Right atrium auricular region (tissue), 2 donors: ENCODE results near the gene KRTAP10-5. TPM values are rescaled to one million over a fixed set of nuclear protein-coding genes. Genes with fewer than 3 reads are reported as not detected.

Experiments
- DNase-seq: peaks from one replicate; pipeline ENCODE4 v3.0.0-alpha.2; 2019; ENCODE audit warnings: low spot score
- H3K27ac ChIP-seq, 2 donors: fragments of 200-600 bp; sonication (generic); 1 replicate in 1 of 2; 2 replicates in 1 of 2; pipeline ENCODE4 v1.5.1; 2016 to 2019
- H3K27me3 ChIP-seq, 2 donors: fragments of 200-600 bp; sonication (generic); one replicate each; pipeline versions ENCODE4 v1.5.1 to v1.6.0; 2017 to 2019
- H3K36me3 ChIP-seq: fragments of 200-600 bp; sonication (generic); one replicate; pipeline ENCODE4 v1.5.1; 2016
- H3K4me1 ChIP-seq, 2 donors: fragments of 200-600 bp; sonication (generic); one replicate each; pipeline versions ENCODE4 v1.5.1 to v1.6.0; 2017 to 2019
- H3K4me3 ChIP-seq, 2 donors: fragments of 200-600 bp; sonication (generic); 1 replicate in 1 of 2; 2 replicates in 1 of 2; pipeline ENCODE4 v1.5.1; 2017 to 2019; ENCODE audit warnings: mild to moderate bottlenecking in 1 of 2, moderate library complexity in 1 of 2
- H3K9me3 ChIP-seq, 2 donors: fragments of 200-600 bp; sonication (generic); one replicate each; pipeline ENCODE4 v1.5.1; 2019
- total RNA-seq, 2 donors: library from RNA; depleted of rRNA; stranded (reverse); fragments of >200 nt; gene quantifications; one replicate each; pipeline ENCODE4 v1.1.0, GENCODE V29; 2016
- TF ChIP-seq, protein P1 (sequence below), 2 donors: fragments of 200-600 bp; sonication (generic); IDR thresholded peaks; one replicate each; pipeline ENCODE4 v1.5.1; 2019; ENCODE audit warnings: antibody characterized with exemption in 2 of 2

KRTAP10-5 gene
- total RNA-seq, 2 donors from 2014 or later = not detected

DNA sequence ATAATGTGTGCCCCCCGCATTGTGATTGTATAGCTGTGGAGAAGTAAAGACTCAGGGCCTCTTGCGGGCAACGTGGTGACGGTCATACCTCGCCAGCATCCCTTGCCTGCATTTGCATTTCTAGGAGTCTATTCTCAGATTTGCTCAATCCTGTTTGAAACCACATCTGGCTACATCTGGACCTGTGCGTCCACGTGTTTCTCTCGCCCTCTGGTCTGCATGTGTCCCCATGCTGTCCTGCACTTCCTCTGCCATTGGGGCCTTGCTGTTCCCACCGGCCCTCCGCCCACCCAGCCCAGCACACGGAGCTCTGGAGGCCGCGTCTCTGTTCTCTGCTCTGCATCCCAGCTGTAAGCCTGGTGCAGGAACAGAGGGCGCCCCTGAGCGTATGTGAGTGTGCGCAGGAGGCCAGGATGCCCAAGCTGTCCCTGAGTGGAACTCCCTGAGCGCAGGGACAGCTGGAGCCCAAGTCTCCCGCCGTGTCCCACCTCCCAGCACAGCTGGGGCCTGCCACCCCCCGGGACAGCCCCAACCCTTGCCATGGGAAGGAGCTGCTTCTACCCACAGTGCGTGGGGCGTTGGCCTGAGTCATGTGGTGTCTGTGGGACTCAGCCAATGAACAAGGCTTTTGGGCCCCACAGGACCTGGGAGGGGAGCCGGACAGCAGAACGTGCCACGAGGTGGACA lies 30.7 kb downstream of the KRTAP10-5 start:
- Histone ChIP-seq H3K4me1 (no peaks in the 10 kb centered on the region), H3K27ac (no peak overlapping the region), H3K9me3 (no peaks in the 10 kb centered on the region), H3K27me3 (no peaks in the 10 kb centered on the region), H3K36me3 (no peaks in the 10 kb centered on the region), H3K4me3 (no peak overlapping the region)
- DNase-seq = peak; percentile 53
- TF ChIP-seq, protein P1, sequence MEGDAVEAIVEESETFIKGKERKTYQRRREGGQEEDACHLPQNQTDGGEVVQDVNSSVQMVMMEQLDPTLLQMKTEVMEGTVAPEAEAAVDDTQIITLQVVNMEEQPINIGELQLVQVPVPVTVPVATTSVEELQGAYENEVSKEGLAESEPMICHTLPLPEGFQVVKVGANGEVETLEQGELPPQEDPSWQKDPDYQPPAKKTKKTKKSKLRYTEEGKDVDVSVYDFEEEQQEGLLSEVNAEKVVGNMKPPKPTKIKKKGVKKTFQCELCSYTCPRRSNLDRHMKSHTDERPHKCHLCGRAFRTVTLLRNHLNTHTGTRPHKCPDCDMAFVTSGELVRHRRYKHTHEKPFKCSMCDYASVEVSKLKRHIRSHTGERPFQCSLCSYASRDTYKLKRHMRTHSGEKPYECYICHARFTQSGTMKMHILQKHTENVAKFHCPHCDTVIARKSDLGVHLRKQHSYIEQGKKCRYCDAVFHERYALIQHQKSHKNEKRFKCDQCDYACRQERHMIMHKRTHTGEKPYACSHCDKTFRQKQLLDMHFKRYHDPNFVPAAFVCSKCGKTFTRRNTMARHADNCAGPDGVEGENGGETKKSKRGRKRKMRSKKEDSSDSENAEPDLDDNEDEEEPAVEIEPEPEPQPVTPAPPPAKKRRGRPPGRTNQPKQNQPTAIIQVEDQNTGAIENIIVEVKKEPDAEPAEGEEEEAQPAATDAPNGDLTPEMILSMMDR (IDR thresholded peaks at IDR 0.05) = no peak

DNA sequence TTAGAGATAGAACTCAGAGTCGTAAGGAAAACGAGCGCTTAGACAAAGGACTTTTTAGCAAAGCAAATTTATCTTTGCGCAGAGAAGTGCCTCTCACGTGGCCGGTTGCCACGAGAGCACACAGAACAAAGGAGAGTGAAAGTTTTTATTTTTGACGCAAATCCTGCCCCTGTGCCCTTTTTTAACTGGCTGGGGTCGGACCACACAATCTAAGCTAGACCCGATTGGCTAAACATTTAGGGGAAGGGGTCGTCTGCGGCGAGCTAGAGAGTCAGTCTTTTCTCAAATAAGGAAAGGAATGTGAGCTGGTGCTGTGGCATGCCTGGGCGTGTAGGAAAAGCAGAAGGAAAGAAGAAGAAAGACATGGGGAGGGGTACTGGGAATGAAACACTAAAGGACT lies 31.5 kb downstream of the KRTAP10-5 start:
- Histone ChIP-seq H3K4me3 (no peak overlapping the region), H3K27ac (no peak overlapping the region), H3K27me3 (no peaks in the 10 kb centered on the region), H3K9me3 (no peaks in the 10 kb centered on the region), H3K36me3 (no peaks in the 10 kb centered on the region), H3K4me1 (no peaks in the 10 kb centered on the region)
- no peak for DNase-seq
- TF ChIP-seq, protein P1 (IDR thresholded peaks at IDR 0.05) = no peak

- Histone ChIP-seq H3K9me3 (no peaks in the 10 kb centered on the region), H3K27ac (no peak overlapping the region), H3K4me1 (no peaks in the 10 kb centered on the region), H3K36me3 (no peaks in the 10 kb centered on the region), H3K27me3 (no peaks in the 10 kb centered on the region), H3K4me3 (no peak overlapping the region)
- TF ChIP-seq, protein P1 (IDR thresholded peaks at IDR 0.05) = no peak
- DNase-seq = peak; percentile 40
Observed at GRCh38 chr21:44548381-44548780, 32.0 kb downstream of the KRTAP10-5 start.

GRCh38 chr21:44547656-44548331 lies 32.6 kb downstream of the KRTAP10-5 start:
- Histone ChIP-seq H3K4me1 (no peaks in the 10 kb centered on the region), H3K4me3 (no peak overlapping the region), H3K27ac (no peak overlapping the region), H3K27me3 (no peaks in the 10 kb centered on the region), H3K36me3 (no peaks in the 10 kb centered on the region), H3K9me3 (no peaks in the 10 kb centered on the region)
- TF ChIP-seq, protein P1 (IDR thresholded peaks at IDR 0.05) = no peak
- no peak for DNase-seq

- peaks cover 0 to 5% of the 10 kb centered on the region in 2 donors for H3K9me3 ChIP-seq
- TF ChIP-seq, protein P1 (IDR thresholded peaks at IDR 0.05) = no peak
- no peaks in the 10 kb centered on the region for H3K4me1 ChIP-seq
- no peak overlapping the region for H3K27ac ChIP-seq
- no peak overlapping the region for H3K4me3 ChIP-seq
- no peak for DNase-seq
- no peaks in the 10 kb centered on the region for H3K36me3 ChIP-seq
- no peaks in the 10 kb centered on the region for H3K27me3 ChIP-seq
Observed at GRCh38 chr21:44544566-44544965, 35.8 kb downstream of the KRTAP10-5 start.
